ENCODE measurements around the gene SLC9A9. TPM values are rescaled to one million over a fixed set of nuclear protein-coding genes. Genes with fewer than 3 reads are reported as not detected.

SLC9A9 gene
- total and polyA plus RNA-seq, 10 of the 15 experiments (the other 5 are each of a cell fraction or from before 2014, with no cell fraction given), result 3.5 to 14.2 (median 9.3) TPM

GRCh38 chr3:143764840-143765239, 83.4 kb downstream of the SLC9A9 start:
- ATAC-seq, result no peak
- Histone ChIP-seq H3K79me2 (ENCODE audit: control insufficient read depth, insufficient read depth, low read length) (no peaks in the 10 kb centered on the region), H3K4me3 (no peak overlapping the region), H2AFZ (ENCODE audit: control insufficient read depth, low read depth, low read length) (no peak overlapping the region), H3K4me1 (ENCODE audit: control insufficient read depth, insufficient read depth, low read length) (no peaks in the 10 kb centered on the region), H3K36me3 (ENCODE audit: control insufficient read depth in 2 of 2, insufficient read depth in 2 of 2, low read length in 1 of 2) (no peaks in the 10 kb centered on the region), H3K4me2 (ENCODE audit: control insufficient read depth, insufficient read depth) (no peak overlapping the region), H3K9me3 (replicated peaks; ENCODE audit: control insufficient read depth, insufficient read depth, low read length) (no peaks in the 10 kb centered on the region), H3K27me3 (replicated peaks in 1 of 2; ENCODE audit: control insufficient read depth in 2 of 2, insufficient read depth in 2 of 2, low read length in 1 of 2) (no peaks in the 10 kb centered on the region), H3K9ac (ENCODE audit: control insufficient read depth, insufficient read depth, low read length) (no peak overlapping the region), H4K20me1 (ENCODE audit: control insufficient read depth, insufficient read depth) (no peaks in the 10 kb centered on the region), H3K27ac (ENCODE audit: control insufficient read depth, insufficient read depth) (no peak overlapping the region)
- 88% methylated on average over 1 of the region's 1 CpG for WGBS (ENCODE audit: insufficient coverage, insufficient replicate concordance, low lambda C conversion rate, missing lambda C conversion rate)
- in situ Hi-C loops (cut with MboI) (no loop called here), intact Hi-C loops (cut with micrococcal nuclease; ENCODE audit: unreplicated experiment) (no loop called here)
- TF ChIP-seq PRDM15 (CRISPR knock-in tag; IDR thresholded peaks at IDR 0.05) (no peak), POU2F2 (IDR thresholded peaks at IDR 0.05; ENCODE audit: borderline replicate concordance, low read depth, low read length) (no peak), IKZF2 (IDR thresholded peaks at IDR 0.05) (no peak), SREBF1 (IDR thresholded peaks at IDR 0.05; ENCODE audit: low read length) (no peak), MEF2B (IDR thresholded peaks at IDR 0.05; ENCODE audit: partially characterized antibody, poor library complexity, severe bottlenecking) (no peak)
- ChIA-PET CTCF (no interaction called here), POLR2A (no interaction called here), RAD21 (ENCODE audit: unreplicated experiment) (no interaction called here), SMC1A (ENCODE audit: uncharacterized antibody, unreplicated experiment) (no interaction called here)
- DNase-seq (ENCODE audit: low read depth, low spot score), result no peak
- FAIRE-seq, result no peak
- BruUV-seq (replicated peaks), result no TSS peak
